HG03159 (cell line): ENCODE data around the gene ZNF280A.
"Not testable (repeated sequence)": the region's sequence is repeated elsewhere in the genome, so short reads cannot be mapped to it uniquely, and the experiment has no call there.

Experiments used
- ATAC-seq: cut with Tn5 transposase; IDR thresholded peaks from one replicate; pipeline ENCODE4 v1.9.1; 2021; ENCODE audit warnings: mild to moderate bottlenecking, moderate library complexity; ENCODE audit not compliant: unreplicated experiment

ZNF280A gene

GRCh38 chr22:22474733-22475132 is 45.3 kb downstream of the ZNF280A start:
- no peak for ATAC-seq

GRCh38 chr22:22471104-22471503 is 49.0 kb downstream of the ZNF280A start:
- not testable (repeated sequence) for ATAC-seq

GRCh38 chr22:22469527-22469926 is 50.5 kb downstream of the ZNF280A start:
- no peak for ATAC-seq

GRCh38 chr22:22468794-22469469 is 51.1 kb downstream of the ZNF280A start:
- ATAC-seq, result not testable (repeated sequence)

GRCh38 chr22:22467112-22467511 is 53.0 kb downstream of the ZNF280A start:
- no peak for ATAC-seq

DNA sequence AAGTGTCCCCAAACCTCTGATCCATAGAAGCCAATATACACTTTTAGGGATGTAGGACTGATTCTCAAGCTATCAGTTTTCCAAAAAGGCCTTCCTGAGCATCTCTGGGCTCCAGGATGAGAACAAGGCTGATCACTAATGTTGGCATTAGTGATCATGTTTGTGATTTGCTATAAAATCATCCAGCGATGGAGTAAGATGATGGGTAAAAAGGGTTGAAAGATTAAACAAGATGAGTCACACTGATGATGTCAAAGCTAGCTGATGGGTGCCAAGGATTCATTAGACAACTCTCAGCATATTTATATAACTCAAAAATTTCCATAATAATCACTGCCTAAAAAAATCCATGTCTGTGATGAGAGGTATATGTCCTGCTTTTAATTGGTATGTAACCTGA is 54.3 kb downstream of the ZNF280A start:
- ATAC-seq, result no peak

DNA sequence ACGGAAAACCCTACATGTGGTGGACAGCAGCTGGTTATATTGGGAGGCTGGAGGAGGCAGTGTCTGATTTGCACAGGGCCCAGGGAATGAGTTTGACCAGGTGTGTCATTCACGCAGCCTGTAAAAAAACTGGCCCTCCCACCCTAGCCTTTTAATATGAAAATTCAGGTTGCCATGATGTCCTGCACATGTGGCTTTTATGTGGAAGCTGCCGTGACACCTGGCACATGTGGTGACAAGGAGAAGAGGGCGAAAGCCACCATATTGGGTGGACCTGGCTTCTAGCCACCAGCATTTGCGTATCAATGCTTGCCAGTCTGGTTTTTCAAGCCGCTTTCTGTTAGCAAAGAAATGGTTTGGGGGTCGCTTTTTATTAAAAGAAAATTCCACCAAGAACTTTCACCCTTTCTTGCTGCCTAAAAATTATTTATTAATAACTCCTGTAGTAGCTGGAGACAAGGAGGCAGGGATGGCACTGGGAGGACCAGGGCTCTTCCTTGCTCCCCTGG is 54.9 kb downstream of the ZNF280A start:
- ATAC-seq, result no peak

DNA sequence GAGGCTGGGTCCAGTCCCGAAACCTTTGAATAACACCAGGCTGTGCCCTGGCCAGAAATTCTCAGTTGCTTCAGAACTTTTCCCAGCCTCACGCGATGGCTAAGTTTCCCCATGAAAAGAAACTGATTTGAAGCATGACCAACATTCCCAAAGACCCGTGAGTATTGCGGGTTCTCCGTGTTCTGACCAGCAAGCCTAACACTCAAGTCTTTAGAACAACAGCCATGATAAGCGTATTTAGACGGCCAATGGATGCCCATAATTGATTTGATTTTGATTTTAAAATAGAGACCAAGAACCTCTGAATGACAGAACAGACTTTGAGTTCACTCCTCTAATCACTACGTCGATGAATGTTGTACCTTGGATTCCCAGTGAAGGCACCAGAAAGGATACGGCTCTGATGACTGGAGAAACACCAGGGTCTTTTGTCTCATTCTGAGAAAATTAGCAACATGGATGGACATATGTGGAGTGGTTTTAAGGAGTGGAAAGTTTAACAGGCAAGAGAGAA is 55.5 kb downstream of the ZNF280A start:
- no peak for ATAC-seq

DNA sequence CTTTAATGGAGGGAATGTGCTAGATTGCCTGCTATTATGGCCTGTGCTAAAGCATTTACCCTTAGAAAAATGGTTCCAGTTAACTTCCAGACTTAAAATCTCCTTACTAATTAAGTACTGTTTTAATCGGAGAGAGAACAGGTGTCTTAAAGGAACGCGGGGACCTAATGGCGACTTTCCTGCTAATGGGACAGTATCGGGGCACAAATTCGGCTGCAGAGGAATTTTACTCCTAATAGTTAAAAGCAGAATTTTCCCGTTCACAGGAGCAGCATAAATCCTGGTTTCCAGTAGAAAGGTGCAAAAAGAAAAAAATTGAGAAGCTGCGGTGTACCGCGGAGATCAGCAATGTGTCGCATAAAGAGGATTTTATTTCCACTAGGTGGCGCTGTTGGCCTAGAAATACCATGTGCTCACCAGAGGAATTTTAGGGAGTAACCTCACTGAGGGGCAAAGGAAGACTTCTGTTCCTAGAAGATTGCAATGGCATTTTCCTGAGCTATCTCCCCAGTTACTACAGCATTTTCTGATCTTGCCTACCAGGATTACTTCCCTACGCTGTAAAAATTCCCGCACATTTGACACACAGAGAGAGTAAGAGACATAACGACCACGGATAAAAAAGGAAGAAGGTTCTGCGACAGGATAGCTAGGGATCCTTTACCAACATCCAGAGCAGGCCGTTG is 56.1 kb downstream of the ZNF280A start:
- no peak for ATAC-seq
